HCT116 (cell line): ENCODE data around the gene HEPACAM. TPM values are rescaled to one million over a fixed set of nuclear protein-coding genes. Genes with fewer than 3 reads are reported as not detected.

ENCODE experiments used
- ATAC-seq: fragments of 200-7000 bp; cut with Tn5 transposase; 2 replicates; pipeline ENCODE4 v1.9.1; 2020; ENCODE audit warnings: mild to moderate bottlenecking, moderate library complexity
- BruUV-seq: library from RNA; stranded (reverse); fragments of 400-500 nt; replicated peaks from 2 replicates; lab custom pipeline; 2021; lab: Mats Ljungman, UMichigan
- CTCF ChIA-PET: fragments of 300-600 bp; sonication (Branson Sonifier 250); formaldehyde crosslinking; loops from one replicate; lab custom pipeline; 2021; ENCODE audit warnings: antibody characterized with exemption; lab: Charles Lee
- POLR2A ChIA-PET: fragments of 300-600, 350-600 bp; sonication (Branson Sonifier 250); formaldehyde crosslinking; loops from one replicate; lab custom pipeline; 2021; ENCODE audit warnings: antibody characterized with exemption; lab: Charles Lee
- RAD21 ChIA-PET, 2 experiments: fragments of 300-600 bp; sonication (Branson Sonifier 250); formaldehyde crosslinking; loops; one replicate each; lab custom pipeline; 2023; ENCODE audit warnings: low total read pairs in 2 of 2; ENCODE audit not compliant: uncharacterized antibody in 2 of 2, unreplicated experiment in 2 of 2, low non-redundant PET in 1 of 2; lab: Charles Lee
- DNase-seq: peaks from one replicate; pipeline ENCODE4 v3.0.0-alpha.2; 2010; ENCODE audit warnings: low read depth, low spot score
- H2AFZ ChIP-seq: fragments of 200-600 bp; shearing (Covaris generic), sonication (generic); 2 replicates; pipeline ENCODE4 v1.6.1; 2017; ENCODE audit warnings: low read depth, mixed run types, mixed read lengths, antibody characterized with exemption, low read length; ENCODE audit not compliant: poor library complexity, severe bottlenecking
- H3K27ac ChIP-seq: 2 replicates; pipeline ENCODE4 v1.5.1; 2012; ENCODE audit warnings: low read depth, low read length
- H3K27me3 ChIP-seq: fragments of 200-600 bp; sonication (generic); 2 replicates; pipeline ENCODE4 v1.6.1; 2016; ENCODE audit warnings: mixed run types, low read length, mixed read lengths; ENCODE audit not compliant: insufficient read depth
- H3K36me3 ChIP-seq, 2 experiments: fragments of 200-500 bp in 1 of 2; fragments of 200-600 bp in 1 of 2; sonication (Bioruptor generic) in 1 of 2; sonication (generic) in 1 of 2; 2 replicates each; pipeline versions ENCODE4 v1.5.1 to v1.6.1; 2014 to 2016; ENCODE audit warnings: low read length in 2 of 2, inconsistent platforms in 1 of 2, mixed read lengths in 1 of 2, mixed run types in 1 of 2; ENCODE audit not compliant: insufficient read depth in 2 of 2, control insufficient read depth in 1 of 2
- H3K4me1 ChIP-seq, 2 experiments: fragments of 200-600 bp in 1 of 2; sonication (generic) in 1 of 2; 2 replicates each; pipeline versions ENCODE4 v1.5.1 to v1.6.1; 2012 to 2017; ENCODE audit warnings: low read length in 2 of 2, inconsistent platforms in 1 of 2, mild to moderate bottlenecking in 1 of 2, mixed read lengths in 1 of 2, mixed run types in 1 of 2, moderate library complexity in 1 of 2; ENCODE audit not compliant: insufficient read depth in 2 of 2, control insufficient read depth in 1 of 2
- H3K4me2 ChIP-seq: fragments of 200-600 bp; sonication (generic); 2 replicates; pipeline ENCODE4 v1.6.1; 2017; ENCODE audit warnings: mixed run types, low read length, mixed read lengths
- H3K4me3 ChIP-seq, 2 experiments: fragments of 200-600 bp in 1 of 2; sonication (generic) in 1 of 2; replicated peaks in 1 of 2; 2 replicates each; pipeline ENCODE4 v1.5.1; 2011 to 2016; ENCODE audit warnings: low read length in 2 of 2, control low read depth in 1 of 2, low read depth in 1 of 2, mild to moderate bottlenecking in 1 of 2, mixed read lengths in 1 of 2, mixed run types in 1 of 2
- H3K79me2 ChIP-seq: fragments of 200-600 bp; sonication (generic); 2 replicates; pipeline ENCODE4 v1.6.1; 2017; ENCODE audit warnings: mild to moderate bottlenecking, mixed run types, low read length, moderate library complexity, mixed read lengths; ENCODE audit not compliant: insufficient read depth
- H3K9ac ChIP-seq: fragments of 200-600 bp; sonication (generic); 2 replicates; pipeline ENCODE4 v1.6.1; 2016; ENCODE audit warnings: low read length, mixed read lengths
- H3K9me2 ChIP-seq: fragments of 200-600 bp; sonication (generic), shearing (Covaris generic); 2 replicates; pipeline ENCODE4 v1.6.1; 2017; ENCODE audit warnings: mixed run types, mild to moderate bottlenecking, moderate library complexity; ENCODE audit not compliant: insufficient read depth
- H3K9me3 ChIP-seq, 2 experiments: fragments of 200-500 bp in 1 of 2; fragments of 200-600 bp in 1 of 2; sonication (Bioruptor generic) in 1 of 2; sonication (generic) in 1 of 2; 2 replicates each; pipeline ENCODE4 v1.6.1; 2014 to 2017; ENCODE audit warnings: low read length in 2 of 2, mixed read lengths in 2 of 2, inconsistent platforms in 1 of 2, low read depth in 1 of 2, mild to moderate bottlenecking in 1 of 2, mixed run types in 1 of 2, moderate library complexity in 1 of 2; ENCODE audit not compliant: control insufficient read depth in 1 of 2, insufficient read depth in 1 of 2
- H4K20me1 ChIP-seq: fragments of 200-600 bp; sonication (generic), shearing (Covaris generic); 2 replicates; pipeline ENCODE4 v1.6.1; 2017; ENCODE audit warnings: mixed run types, mild to moderate bottlenecking, moderate library complexity; ENCODE audit not compliant: insufficient read depth
- CEBPB ChIP-seq: IDR thresholded peaks from 2 replicates; pipeline ENCODE4 v1.6.1; 2012; ENCODE audit warnings: low read depth
- CTCF ChIP-seq, 3 experiments: fragments of 200-600 bp in 1 of 3; sonication (generic) in 1 of 3; IDR thresholded peaks in 2 of 3; conservative IDR thresholded peaks in 1 of 3; 2 replicates each; pipeline ENCODE4 v1.5.1; 2012 to 2017; ENCODE audit warnings: low read depth in 2 of 3, low read length in 2 of 3, antibody characterized with exemption in 1 of 3, borderline replicate concordance in 1 of 3, control low read depth in 1 of 3, mild to moderate bottlenecking in 1 of 3, mixed read lengths in 1 of 3, mixed run types in 1 of 3, moderate library complexity in 1 of 3; ENCODE audit not compliant: insufficient read depth in 1 of 3
- ELF1 ChIP-seq: IDR thresholded peaks from 2 replicates; pipeline ENCODE4 v1.6.1; 2012; ENCODE audit warnings: low read depth, borderline replicate concordance
- RAD21 ChIP-seq: IDR thresholded peaks from 2 replicates; pipeline ENCODE4 v1.6.1; 2012; ENCODE audit warnings: low read depth, mild to moderate bottlenecking
- REST ChIP-seq: IDR thresholded peaks from 2 replicates; pipeline ENCODE4 v1.6.1; 2012; ENCODE audit warnings: low read depth
- TCF7L2 ChIP-seq: IDR thresholded peaks from 2 replicates; pipeline ENCODE4 v1.7.0; 2011; ENCODE audit warnings: borderline replicate concordance, inconsistent platforms; ENCODE audit not compliant: insufficient read depth, insufficient read length; ENCODE audit errors: extremely low read depth
- intact Hi-C: fragments of 100-400 bp; cut with micrococcal nuclease; formaldehyde crosslinking; loops from 2 replicates; pipeline ENCODE4 v1.10.0; 2022
- total RNA-seq: library from RNA; stranded (reverse); gene quantifications from one replicate; pipeline ENCODE4 v1.2.1, GENCODE V29; 2021; ENCODE audit not compliant: unreplicated experiment

The HEPACAM gene
- total RNA-seq, 1 experiment from 2014 or later, result not detected

GRCh38 chr11:124869331-124869730 is 66.5 kb downstream of the HEPACAM start:
- RAD21 ChIA-PET, result no interaction called here
- no peak overlapping the region for H2AFZ ChIP-seq
- ATAC-seq, result no peak
- H3K79me2 ChIP-seq, result no peaks in the 10 kb centered on the region
- POLR2A ChIA-PET, result no interaction called here
- no peak overlapping the region for H3K4me3 ChIP-seq
- no peaks in the 10 kb centered on the region for H3K9me2 ChIP-seq
- no peaks in the 10 kb centered on the region for H4K20me1 ChIP-seq
- H3K27ac ChIP-seq, result no peak overlapping the region
- no peak for TF ChIP-seq CTCF (IDR thresholded peaks at IDR 0.05 in 2 of 3, conservative IDR thresholded peaks at IDR 0.05 in 1 of 3; ENCODE audit: borderline replicate concordance in 1 of 3, insufficient read depth in 1 of 3, low read depth in 2 of 3, low read length in 2 of 3)
- no peak for TF ChIP-seq CEBPB
- TF ChIP-seq TCF7L2, result no peak
- TF ChIP-seq ELF1, result no peak
- no peak for TF ChIP-seq RAD21
- TF ChIP-seq REST, result no peak
- no peaks in the 10 kb centered on the region for H3K4me1 ChIP-seq
- no peak overlapping the region for H3K4me2 ChIP-seq
- intact Hi-C loops, result loop anchor here (10.0 kb wide), 1 partner anchor 455 kb away; no protein-coding TSS in a partner anchor
- peaks cover 29% of the 10 kb centered on the region; the same call in 1 of the 2 replicates for H3K27me3 ChIP-seq
- DNase-seq, result no peak
- CTCF ChIA-PET, result no interaction called here
- H3K9ac ChIP-seq, result no peak overlapping the region
- H3K9me3 ChIP-seq, result no peaks in the 10 kb centered on the region
- no TSS peak for BruUV-seq
- no peaks in the 10 kb centered on the region for H3K36me3 ChIP-seq

Other genes with a start within 250 kb of the HEPACAM start
- gene NRGN, start 196.1 kb downstream of the HEPACAM start, total RNA-seq, result 33.3 TPM
- gene VSIG2, start 183.8 kb downstream of the HEPACAM start, total RNA-seq, result not detected
- gene ESAM, start 173.8 kb downstream of the HEPACAM start, total RNA-seq, result 6.1 TPM
- gene MSANTD2, start 135.6 kb downstream of the HEPACAM start, total RNA-seq, result 8.6 TPM
- gene ROBO3, start 70.6 kb downstream of the HEPACAM start, total RNA-seq, result 30.7 TPM
- not detected for gene ROBO4, start 38.2 kb downstream of the HEPACAM start, total RNA-seq
- gene HEPN1, start 16.8 kb downstream of the HEPACAM start, total RNA-seq, result not detected
- gene CCDC15, start 18.2 kb upstream of the HEPACAM start, total RNA-seq, result 2.4 TPM
- 5.1 TPM for gene SLC37A2, start 127.3 kb upstream of the HEPACAM start, total RNA-seq
- gene TMEM218, start 175.6 kb upstream of the HEPACAM start, total RNA-seq, result 17.9 TPM
- gene PKNOX2, start 228.7 kb upstream of the HEPACAM start, total RNA-seq, result 0.20 TPM